Choroid plexus epithelial cell (primary cell): Measurements from ENCODE around the gene SLC39A3.
"Not testable (repeated sequence)": the region's sequence is repeated elsewhere in the genome, so short reads cannot be mapped to it uniquely, and the experiment has no call there.

ENCODE experiments used
- DNase-seq: peaks from one replicate; pipeline ENCODE4 v3.0.0-alpha.2; 2010; ENCODE audit warnings: low read depth
- H3K4me3 ChIP-seq: 2 replicates; pipeline ENCODE4 v1.5.1; 2011; ENCODE audit warnings: low read depth, mild to moderate bottlenecking, control low read depth, low read length, moderate library complexity
- CTCF ChIP-seq: conservative IDR thresholded peaks from 2 replicates; pipeline ENCODE4 v1.5.1; 2011; ENCODE audit warnings: low read depth, mild to moderate bottlenecking, control low read depth, inconsistent platforms, low read length, moderate library complexity

The SLC39A3 gene

GRCh38 chr19:2716722-2717637 lies 22.8 kb downstream of the SLC39A3 start:
- TF ChIP-seq CTCF: no peak
- H3K4me3 ChIP-seq: no peak overlapping the region
- DNase-seq: no peak

DNA sequence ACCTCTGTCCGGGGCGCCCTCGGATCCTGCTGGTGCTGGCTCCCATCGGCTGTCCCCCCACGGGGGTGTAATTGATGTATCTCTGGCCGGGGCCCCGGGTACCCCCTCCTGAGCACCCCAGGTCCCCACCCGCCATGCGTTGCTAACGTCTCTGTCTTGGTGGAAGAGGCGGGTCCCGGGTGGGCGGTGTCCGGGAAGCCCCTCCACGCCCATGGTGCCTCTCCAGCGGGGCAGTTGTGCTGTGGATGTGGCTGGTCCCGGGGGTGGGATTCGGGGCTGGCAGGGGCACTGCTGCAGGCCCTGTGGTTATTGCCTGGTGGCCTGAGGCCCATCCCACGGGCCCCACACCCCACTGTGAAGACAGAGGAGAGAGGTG lies 23.6 kb downstream of the SLC39A3 start:
- H3K4me3 ChIP-seq: no peak overlapping the region
- no peak for DNase-seq
- TF ChIP-seq CTCF: no peak

GRCh38 chr19:2715470-2716274 lies 24.1 kb downstream of the SLC39A3 start:
- H3K4me3 ChIP-seq: no peak overlapping the region
- TF ChIP-seq CTCF: no peak
- no peak for DNase-seq

DNA sequence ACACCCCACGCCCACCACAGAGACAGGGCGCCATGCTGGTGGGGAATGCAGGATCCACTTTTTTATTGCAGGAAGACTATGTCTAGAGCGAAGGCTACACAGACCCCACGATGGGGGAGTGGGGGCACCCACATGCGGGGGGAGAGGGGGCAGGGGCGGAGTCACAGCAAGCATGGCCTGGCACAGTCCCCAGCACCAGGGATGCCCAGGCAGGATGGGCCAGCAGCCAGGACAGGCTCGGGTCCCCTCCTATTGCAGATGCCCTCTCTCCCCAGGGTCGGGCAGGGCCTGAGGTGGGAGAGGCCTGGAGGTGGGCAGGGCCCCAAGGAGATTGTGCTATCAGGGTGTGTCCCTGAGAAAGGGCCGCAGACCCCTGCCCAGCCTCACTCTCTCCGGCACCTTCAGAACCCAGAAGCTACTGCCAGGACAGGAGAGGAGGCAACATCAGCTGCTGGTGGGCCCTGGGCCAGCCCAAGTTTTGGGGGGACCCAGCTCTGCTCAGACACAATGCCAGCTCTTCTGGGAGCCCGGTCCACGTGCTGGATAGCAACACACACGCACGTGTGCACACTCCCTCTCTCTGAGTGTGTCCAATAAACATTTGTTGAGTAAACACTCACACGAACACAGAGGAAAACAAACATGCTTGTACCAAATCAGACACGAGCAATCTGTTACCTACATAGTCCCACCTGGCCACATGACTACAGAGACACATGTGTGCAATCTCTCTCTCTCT lies 25.1 kb downstream of the SLC39A3 start:
- no peak for TF ChIP-seq CTCF
- H3K4me3 ChIP-seq: no peak overlapping the region
- no peak for DNase-seq

GRCh38 chr19:2714102-2714501 lies 25.7 kb downstream of the SLC39A3 start:
- not testable (repeated sequence) for H3K4me3 ChIP-seq, DNase-seq

DNA sequence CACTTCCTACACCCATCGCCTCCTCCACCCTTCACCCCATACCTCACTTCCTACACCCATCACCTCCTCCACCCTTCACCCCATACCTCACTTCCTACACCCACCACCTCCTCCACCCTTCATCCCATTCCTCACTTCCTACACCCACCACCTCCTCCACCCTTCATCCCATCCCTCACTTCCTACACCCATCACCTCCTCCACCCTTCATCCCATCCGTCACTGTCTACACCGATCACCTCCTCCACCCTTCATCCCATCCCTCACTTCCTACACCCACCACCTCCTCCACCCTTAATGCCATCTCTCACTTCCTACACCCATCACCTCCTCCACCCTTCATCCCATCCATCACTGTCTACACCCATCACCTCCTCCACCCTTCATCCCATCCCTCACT lies 26.6 kb downstream of the SLC39A3 start:
- H3K4me3 ChIP-seq, DNase-seq: not testable (repeated sequence)

DNA sequence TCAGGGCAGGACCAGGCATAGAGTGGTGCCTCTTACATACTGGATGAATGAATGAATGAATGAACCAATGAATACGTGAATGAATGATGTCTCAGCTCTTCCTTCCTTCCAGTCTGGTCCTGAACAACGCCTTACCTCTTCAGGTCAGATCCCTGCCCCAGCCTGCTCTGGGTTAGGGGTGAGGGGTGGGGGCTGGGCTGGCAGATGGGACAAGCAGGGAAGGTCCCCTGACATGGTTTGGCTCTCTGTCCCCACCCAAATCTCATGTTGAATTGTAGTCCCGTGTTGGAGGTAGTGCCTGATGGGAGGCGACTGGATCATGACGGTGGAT lies 28.0 kb downstream of the SLC39A3 start:
- no peak for TF ChIP-seq CTCF
- no peak overlapping the region for H3K4me3 ChIP-seq
- no peak for DNase-seq
